OCI-LY3 (cell line): Measurements from ENCODE around the gene GRIN2A.

Experiments
- H2AFZ ChIP-seq: fragments of 200-600, 300-600 bp; shearing (Covaris generic); 2 replicates; pipeline ENCODE4 v1.6.0; 2014; ENCODE audit warnings: antibody characterized with exemption, low read depth, low read length
- H3K27ac ChIP-seq: fragments of 200-600, 300-600 bp; sonication (generic); 2 replicates; pipeline ENCODE4 v1.5.1; 2014; ENCODE audit warnings: mild to moderate bottlenecking, low read length, moderate library complexity, mixed read lengths
- H3K27me3 ChIP-seq: fragments of 200-600, 300-600 bp; sonication (generic); 2 replicates; pipeline ENCODE4 v1.6.1; 2014; ENCODE audit warnings: low read depth, low read length, mixed read lengths
- H3K36me3 ChIP-seq: fragments of 200-600, 300-600 bp; sonication (generic); replicated peaks from 2 replicates; pipeline ENCODE3; 2014; ENCODE audit warnings: low read depth, low read length, mixed read lengths
- H3K4me1 ChIP-seq: fragments of 300-600, 200-600 bp; sonication (generic); 2 replicates; pipeline ENCODE4 v1.6.1; 2014; ENCODE audit warnings: low read length, mixed read lengths
- H3K4me2 ChIP-seq: fragments of 200-600, 300-600 bp; sonication (generic); 2 replicates; pipeline ENCODE4 v1.6.1; 2014; ENCODE audit warnings: low read length, mixed read lengths
- H3K4me3 ChIP-seq: fragments of 300-600, 200-600 bp; sonication (generic); 2 replicates; pipeline ENCODE4 v1.5.1; 2014; ENCODE audit warnings: antibody characterized with exemption, mild to moderate bottlenecking, low read length, moderate library complexity
- H3K79me2 ChIP-seq: fragments of 300-600, 200-600 bp; shearing (Covaris generic); 2 replicates; pipeline ENCODE4 v1.6.1; 2014; ENCODE audit warnings: mild to moderate bottlenecking, low read length, mixed read lengths
- H3K9ac ChIP-seq: fragments of 300-600, 200-600 bp; shearing (Covaris generic); 2 replicates; pipeline ENCODE4 v1.6.0; 2014; ENCODE audit warnings: mild to moderate bottlenecking, low read length, moderate library complexity
- H3K9me3 ChIP-seq: fragments of 200-600, 300-600 bp; shearing (Covaris generic); 2 replicates; pipeline ENCODE4 v1.6.1; 2014; ENCODE audit warnings: low read length, mixed read lengths; ENCODE audit not compliant: insufficient read depth
- H4K20me1 ChIP-seq: fragments of 200-600, 300-600 bp; sonication (generic); 2 replicates; pipeline ENCODE4 v1.6.1; 2016; ENCODE audit warnings: low read length, mixed read lengths; ENCODE audit not compliant: insufficient read depth
- EZH2phosphoT487 ChIP-seq: fragments of 200-600 bp; shearing (Covaris generic); IDR thresholded peaks from 2 replicates; pipeline ENCODE4 v1.6.1; 2018; ENCODE audit warnings: antibody characterized with exemption, mixed run types, low read depth
- TF ChIP-seq, protein P1 (sequence below): fragments of 200-600, 300-600 bp; sonication (generic); IDR thresholded peaks from 2 replicates; pipeline ENCODE4 v1.5.1; 2014; ENCODE audit warnings: antibody characterized with exemption, low read length, low read depth

The GRIN2A gene

DNA sequence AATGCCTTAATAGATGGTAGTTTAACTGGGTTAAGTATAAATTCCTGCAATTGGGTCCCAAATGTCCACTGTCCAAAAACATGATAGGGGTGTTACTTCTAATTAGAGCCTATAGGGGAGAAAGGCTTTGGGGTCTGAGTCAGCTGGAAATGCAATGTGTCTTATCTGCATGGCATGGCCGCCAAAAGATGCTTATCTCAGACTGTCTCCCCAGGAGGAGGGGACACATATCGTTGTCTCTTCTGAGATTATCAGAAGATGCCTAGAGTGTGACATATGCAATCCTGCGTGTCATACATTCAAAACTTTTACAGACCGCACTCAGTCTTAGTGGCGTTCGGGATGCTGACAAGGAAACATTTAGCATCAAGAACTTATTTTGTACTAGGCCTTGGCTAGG is 442.9 kb downstream of the GRIN2A start:
- no peaks in the 10 kb centered on the region for H3K9me3 ChIP-seq
- no peak overlapping the region for H3K4me3 ChIP-seq

DNA sequence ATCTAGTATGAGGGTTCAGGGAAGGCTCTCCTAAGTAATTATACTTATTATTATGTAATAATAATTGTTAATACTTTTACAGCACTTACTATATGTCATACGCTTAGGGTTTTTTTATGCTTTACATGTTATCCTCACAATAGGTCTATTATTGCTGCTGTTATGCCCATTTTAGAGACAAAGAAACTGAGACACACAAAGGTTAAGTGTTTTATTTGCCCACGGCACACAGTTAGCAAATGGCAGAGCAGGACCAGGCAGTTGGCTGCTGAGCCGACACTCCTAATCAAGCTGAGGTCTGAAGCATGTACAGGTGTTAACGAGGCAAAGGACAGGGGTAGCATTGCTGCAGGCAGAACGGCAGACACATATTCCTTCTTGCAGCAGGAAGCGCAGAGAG is 443.5 kb downstream of the GRIN2A start:
- no peaks in the 10 kb centered on the region for H4K20me1 ChIP-seq
- no peak overlapping the region for H2AFZ ChIP-seq
- H3K4me3 ChIP-seq, result no peak overlapping the region
- no peaks in the 10 kb centered on the region for H3K9me3 ChIP-seq
- no peak for TF ChIP-seq EZH2phosphoT487
- TF ChIP-seq, protein P1, sequence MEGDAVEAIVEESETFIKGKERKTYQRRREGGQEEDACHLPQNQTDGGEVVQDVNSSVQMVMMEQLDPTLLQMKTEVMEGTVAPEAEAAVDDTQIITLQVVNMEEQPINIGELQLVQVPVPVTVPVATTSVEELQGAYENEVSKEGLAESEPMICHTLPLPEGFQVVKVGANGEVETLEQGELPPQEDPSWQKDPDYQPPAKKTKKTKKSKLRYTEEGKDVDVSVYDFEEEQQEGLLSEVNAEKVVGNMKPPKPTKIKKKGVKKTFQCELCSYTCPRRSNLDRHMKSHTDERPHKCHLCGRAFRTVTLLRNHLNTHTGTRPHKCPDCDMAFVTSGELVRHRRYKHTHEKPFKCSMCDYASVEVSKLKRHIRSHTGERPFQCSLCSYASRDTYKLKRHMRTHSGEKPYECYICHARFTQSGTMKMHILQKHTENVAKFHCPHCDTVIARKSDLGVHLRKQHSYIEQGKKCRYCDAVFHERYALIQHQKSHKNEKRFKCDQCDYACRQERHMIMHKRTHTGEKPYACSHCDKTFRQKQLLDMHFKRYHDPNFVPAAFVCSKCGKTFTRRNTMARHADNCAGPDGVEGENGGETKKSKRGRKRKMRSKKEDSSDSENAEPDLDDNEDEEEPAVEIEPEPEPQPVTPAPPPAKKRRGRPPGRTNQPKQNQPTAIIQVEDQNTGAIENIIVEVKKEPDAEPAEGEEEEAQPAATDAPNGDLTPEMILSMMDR, result no peak
- no peaks in the 10 kb centered on the region; the same call in 1 of the 2 replicates for H3K27me3 ChIP-seq
- H3K9ac ChIP-seq, result no peak overlapping the region
- H3K27ac ChIP-seq, result no peak overlapping the region
- H3K36me3 ChIP-seq, result no peaks in the 10 kb centered on the region
- no peaks in the 10 kb centered on the region for H3K4me1 ChIP-seq
- no peaks in the 10 kb centered on the region for H3K79me2 ChIP-seq
- no peak overlapping the region for H3K4me2 ChIP-seq

More for the DNA sequence above, 442.9 kb downstream of the GRIN2A start:
- Histone ChIP-seq H3K36me3 (no peaks in the 10 kb centered on the region), H3K4me1 (no peaks in the 10 kb centered on the region), H3K27me3 (no peaks in the 10 kb centered on the region; the same call in 1 of the 2 replicates), H3K79me2 (no peaks in the 10 kb centered on the region), H4K20me1 (no peaks in the 10 kb centered on the region), H2AFZ (no peak overlapping the region), H3K4me2 (no peak overlapping the region), H3K27ac (no peak overlapping the region), H3K9ac (no peak overlapping the region)
- TF ChIP-seq, protein P1, result no peak
- no peak for TF ChIP-seq EZH2phosphoT487

DNA sequence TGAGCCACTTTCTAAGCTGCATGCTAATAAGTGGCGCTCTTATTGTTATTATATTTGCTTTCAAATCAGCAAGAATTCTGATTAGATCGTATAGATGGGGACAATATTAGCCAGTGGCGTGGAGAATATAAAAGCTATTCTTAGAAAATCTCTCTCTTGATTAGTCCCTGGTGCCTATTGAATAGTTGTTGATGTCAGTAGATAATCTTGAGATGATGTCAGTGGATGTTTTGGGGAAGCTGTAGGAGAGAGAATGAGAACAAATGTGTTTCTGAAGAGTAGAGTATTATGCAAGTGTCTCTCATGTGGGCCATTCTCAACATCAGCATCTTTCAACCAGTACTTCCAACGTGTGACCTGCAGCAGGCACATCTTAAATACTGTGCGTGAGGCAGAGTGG is 445.7 kb downstream of the GRIN2A start:
- Histone ChIP-seq H3K9me3 (no peaks in the 10 kb centered on the region), H3K27ac (no peak overlapping the region), H4K20me1 (no peaks in the 10 kb centered on the region), H3K36me3 (no peaks in the 10 kb centered on the region), H3K4me1 (no peaks in the 10 kb centered on the region), H3K9ac (no peak overlapping the region), H3K4me3 (no peak overlapping the region), H2AFZ (no peak overlapping the region), H3K27me3 (no peaks in the 10 kb centered on the region; the same call in 1 of the 2 replicates), H3K79me2 (no peaks in the 10 kb centered on the region), H3K4me2 (no peak overlapping the region)
- TF ChIP-seq, protein P1, result no peak
- TF ChIP-seq EZH2phosphoT487, result no peak

GRCh38 chr16:9723136-9723535 is 459.1 kb downstream of the GRIN2A start:
- Histone ChIP-seq H3K4me3 (no peak overlapping the region), H3K4me1 (no peaks in the 10 kb centered on the region), H3K27me3 (0 out of 2 replicates have a peak, but pooled peaks cover 7% of the 10 kb centered on the region), H3K36me3 (no peaks in the 10 kb centered on the region), H2AFZ (no peak overlapping the region), H3K9ac (no peak overlapping the region), H3K79me2 (no peaks in the 10 kb centered on the region), H3K27ac (no peak overlapping the region), H3K4me2 (no peak overlapping the region), H3K9me3 (no peaks in the 10 kb centered on the region), H4K20me1 (no peaks in the 10 kb centered on the region)
- TF ChIP-seq, protein P1, result no peak
- no peak for TF ChIP-seq EZH2phosphoT487
